ELF-1 (cell line): Measurements from ENCODE around the gene TAS2R14.

ENCODE experiments used
- DNase-seq: peaks from one replicate; pipeline ENCODE4 v3.0.0-alpha.2; 2016; ENCODE audit warnings: low read depth, low spot score

The TAS2R14 gene, protein sequence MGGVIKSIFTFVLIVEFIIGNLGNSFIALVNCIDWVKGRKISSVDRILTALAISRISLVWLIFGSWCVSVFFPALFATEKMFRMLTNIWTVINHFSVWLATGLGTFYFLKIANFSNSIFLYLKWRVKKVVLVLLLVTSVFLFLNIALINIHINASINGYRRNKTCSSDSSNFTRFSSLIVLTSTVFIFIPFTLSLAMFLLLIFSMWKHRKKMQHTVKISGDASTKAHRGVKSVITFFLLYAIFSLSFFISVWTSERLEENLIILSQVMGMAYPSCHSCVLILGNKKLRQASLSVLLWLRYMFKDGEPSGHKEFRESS

DNA sequence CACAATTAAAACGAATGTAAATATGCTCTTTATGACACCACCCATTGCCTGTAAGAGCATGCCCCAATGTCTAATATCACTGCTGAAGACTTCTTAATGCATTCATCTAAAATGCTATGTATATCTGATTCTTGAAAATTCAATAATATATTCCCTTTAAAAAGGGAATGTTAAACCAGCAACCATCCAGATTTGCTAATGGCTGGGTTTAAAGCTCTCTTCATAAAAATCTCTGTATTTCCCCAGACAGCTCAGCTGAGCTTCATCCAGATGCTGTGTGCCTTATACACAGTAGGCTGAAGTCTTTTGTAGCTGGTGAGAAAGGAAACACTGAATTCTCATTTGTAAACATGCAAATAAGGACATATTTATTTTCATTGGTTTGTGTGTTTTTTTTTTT lies at the start of gene TAS2R14:
Gene TAS2R14, minus strand, starts transcription at position 101 of the 400 bp plus-strand sequence. Its CDS starts 56 bp downstream, at position 45.
- no peak for DNase-seq

DNA sequence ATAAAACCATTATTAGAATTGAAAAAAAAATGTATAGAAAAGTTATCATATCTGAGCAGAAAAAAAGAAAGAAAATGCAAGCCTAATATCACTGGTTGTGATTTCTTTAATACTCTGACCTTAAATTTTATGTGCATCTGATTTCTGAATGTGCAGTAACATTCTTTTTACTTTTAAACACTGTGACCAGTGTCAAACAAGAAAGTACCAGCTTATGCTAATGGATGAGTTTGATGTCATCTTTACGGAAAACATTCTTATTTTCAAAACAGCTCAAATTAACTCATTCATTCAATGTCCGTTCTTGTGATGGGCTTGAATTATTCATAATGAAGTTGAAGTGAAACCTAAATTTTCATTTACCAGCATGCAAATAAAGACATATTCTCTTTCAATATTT lies 47.7 kb upstream of the TAS2R14 start, which contains the start of gene TAS2R50:
Gene TAS2R50, minus strand, starts transcription at position 101 of the 400 bp plus-strand sequence. Its CDS starts 52 bp downstream, at position 49.
- DNase-seq, result no peak

DNA sequence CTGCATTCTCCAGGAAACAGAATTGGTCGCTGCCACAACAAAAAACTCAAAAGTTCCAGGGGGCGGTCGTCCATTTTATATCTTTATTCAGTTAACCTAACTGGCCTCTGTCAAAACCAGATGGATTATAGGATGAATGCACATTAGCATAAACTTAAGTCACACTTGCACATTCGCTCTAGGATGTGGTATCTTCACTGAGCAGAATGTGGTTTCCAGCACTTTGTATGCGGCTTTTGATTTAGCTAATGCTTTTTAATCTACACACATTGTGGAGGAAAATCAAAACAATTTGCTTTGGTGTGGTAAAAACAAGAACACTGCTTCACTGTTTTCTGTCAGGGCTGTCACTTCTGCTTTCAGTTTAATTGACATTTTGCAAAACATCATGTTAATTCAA lies 43.2 kb upstream of the TAS2R14 start:
- no peak for DNase-seq

DNA sequence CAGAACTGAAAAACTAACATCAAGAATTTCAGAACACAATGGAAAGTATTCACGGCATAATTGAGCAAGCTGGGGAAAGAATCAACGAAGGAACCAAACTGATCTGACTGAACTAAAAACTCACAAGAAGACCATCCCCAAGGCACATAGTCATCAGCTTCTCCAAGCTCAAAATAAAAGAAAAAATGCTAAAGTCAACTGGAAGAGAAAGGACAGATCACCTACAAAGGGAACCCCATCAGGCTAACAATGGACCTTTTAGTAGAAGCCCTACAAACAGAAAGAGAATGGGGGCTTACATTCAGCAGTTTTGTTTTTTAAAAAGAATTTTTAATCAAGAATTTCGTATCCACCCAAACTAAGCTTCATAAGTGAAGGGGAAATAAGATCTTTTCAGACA lies 35.9 kb upstream of the TAS2R14 start:
- DNase-seq, result no peak

DNA sequence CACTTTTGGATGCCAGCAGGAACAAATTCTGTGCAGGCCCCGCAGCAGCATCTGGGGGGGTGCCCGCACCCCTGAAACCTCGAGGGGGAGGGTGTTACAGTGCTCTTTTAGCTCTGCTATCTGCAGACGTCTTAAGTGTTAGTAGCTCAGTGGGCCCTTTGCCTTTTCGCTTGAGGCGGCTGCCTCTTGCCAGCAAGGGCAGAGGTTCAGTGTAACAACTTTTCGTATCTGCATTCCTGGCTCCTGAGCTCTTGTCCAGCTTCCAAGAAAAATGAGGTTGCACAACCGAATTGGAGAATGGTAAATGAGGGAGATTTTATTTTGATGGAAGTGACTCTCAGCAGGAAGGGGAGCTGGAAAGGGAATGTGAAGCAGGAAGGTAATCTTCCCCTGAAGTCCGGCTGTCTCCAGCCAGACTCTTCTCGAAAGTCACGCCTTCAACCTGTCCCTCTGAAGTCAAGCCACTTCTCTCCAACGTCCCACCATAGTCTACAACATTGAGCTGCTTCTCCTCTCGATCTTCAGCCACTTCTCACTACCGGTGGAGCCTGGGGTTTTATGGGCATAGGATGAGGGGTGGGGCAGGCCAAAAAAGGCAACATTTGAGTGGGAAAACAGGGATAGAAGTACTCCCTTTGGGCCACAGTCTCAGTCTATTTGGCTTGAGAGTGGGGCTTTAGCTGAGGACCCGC lies 29.8 kb upstream of the TAS2R14 start:
- DNase-seq, result no peak

DNA sequence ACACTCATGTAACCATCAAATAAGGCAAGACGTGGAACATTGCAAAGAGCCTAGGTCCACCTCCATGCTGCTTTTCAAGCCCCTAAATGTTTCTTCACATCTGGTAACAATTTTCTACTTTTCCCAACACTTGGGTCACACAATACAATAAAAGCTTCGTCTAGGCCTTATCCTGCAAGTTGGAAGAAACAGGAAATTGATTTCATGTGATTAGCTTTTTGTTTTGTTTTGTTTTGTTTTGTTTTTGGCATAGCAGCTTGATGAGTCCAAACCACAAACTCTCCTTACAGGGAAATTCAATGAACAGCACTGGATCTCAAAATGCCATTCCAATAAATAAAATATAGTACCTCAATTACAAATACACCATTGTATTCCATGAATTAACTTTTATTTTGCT lies 28.3 kb upstream of the TAS2R14 start:
- DNase-seq, result no peak

DNA sequence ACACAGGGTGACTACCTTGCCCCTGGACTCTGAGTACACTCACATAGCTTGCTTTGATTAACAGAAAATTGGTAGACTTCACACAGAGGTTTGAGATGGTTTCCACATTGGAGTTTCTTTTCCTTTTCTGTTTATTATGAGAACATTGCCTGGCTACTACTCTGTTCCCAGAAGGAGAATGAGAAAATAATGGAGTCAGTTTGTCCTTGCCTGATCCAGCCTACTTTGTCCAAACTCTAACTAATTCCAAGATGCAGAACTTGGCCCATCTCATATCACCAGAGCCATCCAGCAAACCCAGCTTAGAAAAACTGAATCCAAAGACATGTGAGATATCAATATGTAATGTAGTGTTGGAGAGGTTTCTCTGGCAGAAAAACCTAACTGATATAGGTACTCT lies 27.3 kb upstream of the TAS2R14 start:
- DNase-seq, result no peak

DNA sequence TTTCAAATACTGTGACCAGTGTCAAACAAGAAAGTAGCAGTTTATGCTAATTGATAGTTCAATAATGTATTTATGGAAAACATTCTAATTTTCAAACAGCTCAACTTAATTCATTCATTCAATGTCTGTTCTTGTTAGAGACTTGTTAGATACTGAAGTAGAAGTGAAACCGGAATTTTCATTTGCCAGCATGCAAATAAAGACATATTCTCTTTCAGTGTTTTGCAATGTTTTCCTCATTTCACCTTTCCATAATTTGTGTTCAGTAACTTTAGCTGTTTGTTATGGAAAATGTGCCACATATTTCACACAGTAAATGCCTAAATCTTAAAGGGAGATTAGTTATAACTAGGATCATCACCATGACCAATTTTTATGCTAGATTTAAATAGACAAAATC lies 26.4 kb upstream of the TAS2R14 start:
- no peak for DNase-seq

DNA sequence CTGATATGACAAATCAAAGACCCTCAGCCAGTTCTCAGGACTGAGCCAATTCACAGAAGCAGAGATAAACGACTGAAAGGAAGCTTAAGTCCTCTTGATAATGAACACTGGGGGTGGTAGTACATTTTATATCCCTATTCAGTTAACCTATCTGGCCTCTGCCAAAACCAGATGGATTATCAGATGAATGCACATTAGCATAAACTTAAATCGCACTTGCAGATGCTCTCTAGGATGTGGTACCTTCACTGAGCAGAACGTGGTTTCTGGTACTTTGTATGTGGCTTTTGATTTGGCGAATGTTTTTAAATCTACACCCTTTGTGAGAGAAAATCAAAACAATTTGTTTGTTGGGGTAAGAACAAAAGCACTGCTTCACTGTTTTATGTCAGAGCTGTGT lies 21.1 kb upstream of the TAS2R14 start:
- no peak for DNase-seq

DNA sequence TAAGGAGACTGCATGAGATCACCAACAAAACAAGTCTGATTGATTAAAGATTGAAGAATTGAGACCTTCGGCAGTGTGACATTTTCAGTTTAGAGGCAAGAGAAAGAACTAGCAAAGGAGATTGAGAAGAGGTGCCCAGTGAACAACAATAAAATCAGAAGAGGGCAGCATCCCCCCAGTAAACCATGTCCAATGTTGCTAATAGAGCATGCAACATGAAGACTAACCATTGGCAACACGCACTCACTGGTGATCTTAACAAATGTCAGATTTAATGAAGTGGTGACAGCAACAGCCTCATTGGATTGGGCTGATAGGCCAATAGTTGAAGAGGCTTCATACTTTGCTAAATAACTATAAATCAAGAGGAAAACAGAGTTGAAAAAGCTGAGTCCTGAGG lies 20.7 kb upstream of the TAS2R14 start:
- no peak for DNase-seq

DNA sequence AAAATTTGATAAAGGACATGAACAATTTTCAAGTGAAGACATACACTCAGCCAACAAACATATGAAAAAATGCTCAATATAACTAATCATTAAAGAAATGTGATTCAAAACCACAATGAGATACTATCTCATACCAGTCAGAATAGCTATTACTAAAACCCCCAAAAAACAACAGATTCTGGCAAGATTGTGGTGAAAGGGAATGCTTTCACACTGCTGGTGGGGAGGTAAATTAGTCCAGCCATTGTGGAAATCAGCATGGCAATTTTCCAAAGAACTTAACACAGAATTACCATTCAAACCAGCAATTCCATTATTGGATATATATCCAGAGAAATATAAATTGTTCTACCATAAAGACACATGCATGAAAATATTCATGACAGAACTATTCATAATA lies 18.7 kb upstream of the TAS2R14 start:
- DNase-seq, result no peak

DNA sequence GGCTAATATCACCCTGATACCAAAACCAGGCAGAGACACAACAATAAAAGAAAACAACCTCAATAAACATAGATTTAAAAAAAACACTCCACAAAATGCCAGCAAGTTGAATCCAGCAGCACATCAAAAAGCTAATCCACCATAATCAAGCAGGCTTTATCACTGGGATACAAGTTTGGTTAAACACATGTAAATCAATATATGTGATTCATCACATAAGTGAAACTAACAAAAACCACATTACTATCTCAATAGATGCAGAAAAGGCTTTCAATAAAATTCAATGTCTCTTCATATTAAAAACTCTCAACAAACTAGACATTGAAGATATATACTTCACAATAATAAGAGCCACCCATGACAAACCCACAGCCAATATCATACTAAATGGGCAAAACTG lies 17.0 kb upstream of the TAS2R14 start:
- DNase-seq, result no peak

DNA sequence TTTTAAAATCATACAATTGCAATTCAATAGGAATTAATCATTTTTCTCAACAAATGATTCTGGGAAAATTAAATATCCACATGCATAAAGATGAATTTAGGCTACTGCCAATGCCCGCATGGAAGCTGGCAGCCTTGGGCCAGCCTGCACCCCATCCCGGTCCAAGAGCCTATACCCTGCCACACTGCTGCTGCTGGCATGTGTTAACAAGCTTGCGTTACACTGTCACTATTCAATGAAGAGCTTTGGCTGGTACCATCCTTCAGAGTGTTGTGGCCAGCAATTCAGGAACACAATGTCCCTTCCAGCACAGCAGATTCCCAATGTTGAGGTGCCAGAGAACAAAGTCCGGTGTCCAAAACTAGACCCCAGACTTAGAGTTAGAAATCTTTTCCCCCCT lies 13.6 kb upstream of the TAS2R14 start:
- no peak for DNase-seq

DNA sequence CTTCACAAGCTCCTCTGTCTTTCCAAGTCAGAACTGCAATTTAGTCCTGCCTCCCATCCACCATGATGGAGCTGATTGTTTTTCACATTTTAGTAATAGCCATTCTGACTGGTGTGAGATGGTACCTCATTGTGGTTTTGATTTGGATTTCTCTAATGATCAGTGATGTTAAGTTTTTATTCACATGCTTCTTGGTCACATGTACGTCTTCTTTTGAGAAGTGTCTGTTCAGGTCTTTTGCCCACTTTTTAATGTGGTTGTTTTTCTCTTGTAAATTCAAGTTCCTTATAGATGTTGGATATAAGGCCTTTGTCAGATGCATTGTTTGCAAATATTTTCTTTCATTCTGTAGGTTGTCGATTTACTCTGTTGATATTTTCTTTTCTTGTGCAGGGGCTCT lies 4.1 kb upstream of the TAS2R14 start:
- no peak for DNase-seq

DNA sequence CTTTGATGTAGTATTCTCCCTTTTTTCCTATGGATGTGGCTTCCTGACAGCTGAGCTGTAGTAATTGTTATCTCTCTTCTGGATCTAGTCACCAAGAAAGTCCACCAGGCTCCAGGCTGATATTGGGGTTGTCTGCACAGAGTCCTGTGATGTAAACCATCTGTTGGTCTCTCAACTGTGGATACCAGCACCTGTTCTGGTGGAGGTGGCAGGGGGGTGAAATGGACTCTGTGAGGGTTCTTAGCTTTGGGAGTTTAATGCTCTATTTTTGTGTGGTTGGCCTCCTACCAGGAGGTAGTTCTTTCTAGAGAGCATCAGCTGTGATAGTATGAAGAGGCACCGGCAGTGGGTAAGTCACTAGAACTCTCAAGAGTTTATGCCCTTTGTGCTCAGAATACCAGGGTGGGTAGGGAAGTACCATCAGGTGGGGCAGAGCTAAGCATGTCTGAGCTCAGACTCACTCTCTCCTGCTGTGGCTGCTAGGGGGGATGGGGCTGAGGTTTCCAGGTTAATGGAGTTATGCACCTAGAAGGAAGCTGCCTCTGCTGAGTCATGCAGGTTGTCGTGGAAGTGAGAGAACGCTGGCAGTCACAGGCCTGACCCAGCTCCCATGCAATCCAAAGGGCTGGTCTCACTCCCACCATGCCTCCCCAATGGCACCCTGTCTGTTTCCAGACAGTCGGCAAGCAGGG lies 3.0 kb upstream of the TAS2R14 start:
- DNase-seq, result peak; percentile 64

DNA sequence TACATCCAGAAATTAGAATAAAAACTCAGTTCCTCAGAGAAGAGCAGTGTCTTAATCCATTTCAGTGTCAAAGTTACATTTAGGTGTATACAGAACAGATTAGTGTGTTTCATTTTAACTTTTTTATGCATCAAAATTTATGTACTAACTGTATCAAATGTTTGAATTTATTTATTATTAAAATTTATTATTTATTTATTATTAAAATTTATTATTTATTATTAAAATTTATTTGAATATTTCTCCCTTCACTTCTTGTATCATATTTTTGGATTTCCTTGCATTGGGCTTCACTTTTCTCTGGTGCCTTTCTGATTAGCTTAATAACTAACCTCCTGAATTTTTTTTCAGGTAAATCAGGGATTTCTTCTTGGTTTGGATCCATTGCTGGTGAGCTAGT lies 2.3 kb upstream of the TAS2R14 start:
- DNase-seq, result no peak

DNA sequence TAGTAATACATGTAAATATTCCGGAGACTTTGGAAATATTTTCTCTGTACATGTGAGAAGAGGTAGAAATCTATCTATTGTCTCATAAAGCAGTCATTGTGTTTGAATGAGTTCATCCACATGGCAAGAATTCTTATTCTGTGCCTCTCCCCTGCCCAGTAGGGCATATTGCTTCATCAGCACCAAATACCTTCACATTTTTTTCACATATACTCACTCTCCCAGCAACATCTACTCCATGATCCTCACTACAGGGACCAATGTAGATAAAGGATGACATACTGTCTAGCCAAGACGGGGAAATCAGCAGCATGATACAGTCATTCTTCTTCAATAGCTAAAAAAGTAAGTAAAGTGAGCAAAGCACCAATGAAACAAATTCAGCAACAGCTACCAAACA lies 1.3 kb upstream of the TAS2R14 start:
- DNase-seq, result no peak

DNA sequence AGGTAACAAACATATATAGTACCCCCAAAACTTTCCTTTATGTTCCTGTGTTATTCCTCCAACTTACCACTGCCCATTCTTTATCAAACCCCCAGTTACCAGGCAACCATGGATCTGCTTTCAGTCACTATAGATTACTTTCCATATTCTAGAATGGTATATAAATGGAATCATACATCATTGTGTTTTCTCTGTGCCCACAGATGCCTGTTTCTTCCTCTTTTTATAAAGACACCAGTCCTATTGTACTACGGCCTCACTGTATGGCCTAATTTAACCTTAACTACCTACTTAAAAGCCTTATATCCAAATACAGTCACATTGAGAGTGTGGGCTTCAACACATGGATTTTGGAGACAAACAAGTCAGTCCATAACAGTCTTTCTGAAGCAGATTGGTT lies 2.6 kb downstream of the TAS2R14 start:
- DNase-seq, result no peak

DNA sequence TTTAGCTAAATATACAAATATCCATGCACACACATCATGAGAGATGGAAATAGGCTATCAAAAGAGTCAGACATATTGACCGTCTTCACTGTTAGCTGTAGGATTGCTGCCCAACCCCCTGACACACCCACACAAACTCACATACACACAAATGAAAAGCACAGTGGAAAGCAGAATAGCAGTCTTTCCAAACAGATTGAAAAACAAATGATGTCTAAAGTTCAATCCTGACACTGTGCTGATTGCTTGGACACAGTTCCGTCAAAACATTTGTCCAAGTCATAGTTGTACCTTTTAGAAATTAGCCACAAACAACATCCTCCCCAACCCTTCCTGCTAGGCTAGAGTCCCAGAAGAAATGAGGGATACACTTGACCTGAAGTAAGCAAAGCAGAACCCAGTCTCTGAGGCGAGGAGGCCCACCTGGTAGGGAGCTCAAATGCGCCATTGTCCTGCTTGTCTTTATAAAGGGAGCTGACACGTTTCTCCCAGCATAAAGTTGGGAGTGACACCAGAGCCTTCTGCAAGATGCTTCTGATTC lies 10.2 kb downstream of the TAS2R14 start, which contains the start of gene PRH2:
Gene PRH2, plus strand, starts transcription at position 491 of the 541 bp plus-strand sequence. Its CDS starts 38 bp downstream, at position 529.
- DNase-seq, result no peak

DNA sequence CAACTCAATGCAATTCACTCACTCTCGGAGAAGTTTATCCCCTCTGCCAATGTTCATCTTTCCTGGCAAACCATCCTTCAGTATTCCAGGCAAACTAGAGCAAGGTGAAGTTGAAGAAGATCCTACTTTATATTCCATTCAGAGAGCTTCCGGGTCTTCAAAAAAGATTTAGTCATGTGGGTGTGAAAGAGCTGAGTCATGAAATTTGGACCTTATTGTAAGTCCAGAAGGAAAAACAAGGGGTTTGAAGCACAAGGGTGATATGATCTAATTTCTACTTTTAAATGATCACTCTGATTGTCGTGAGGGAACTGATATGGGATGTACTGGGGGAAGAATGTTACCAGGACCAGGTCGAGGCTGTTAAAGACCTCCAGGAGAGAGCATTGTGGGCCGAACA lies 12.8 kb downstream of the TAS2R14 start:
- no peak for DNase-seq

DNA sequence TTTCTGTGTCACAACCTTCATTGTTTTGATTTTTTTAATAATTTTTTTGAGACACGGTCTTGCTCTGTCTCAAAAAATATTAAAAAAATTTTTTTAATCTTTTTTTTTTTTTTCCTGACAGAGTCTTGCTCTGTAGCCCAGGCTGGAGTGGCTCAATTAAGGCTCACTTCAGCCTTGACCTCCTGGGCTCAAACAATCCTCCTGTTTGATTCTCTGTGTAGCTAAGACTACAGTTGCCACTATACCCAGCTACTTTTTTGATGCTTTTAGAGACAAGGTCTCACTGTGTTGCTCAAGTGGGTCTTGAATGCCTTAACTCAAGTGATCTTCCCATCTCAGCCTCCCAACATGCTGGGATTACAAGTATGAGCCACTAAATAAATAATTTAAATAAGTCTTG lies 19.3 kb downstream of the TAS2R14 start:
- no peak for DNase-seq

DNA sequence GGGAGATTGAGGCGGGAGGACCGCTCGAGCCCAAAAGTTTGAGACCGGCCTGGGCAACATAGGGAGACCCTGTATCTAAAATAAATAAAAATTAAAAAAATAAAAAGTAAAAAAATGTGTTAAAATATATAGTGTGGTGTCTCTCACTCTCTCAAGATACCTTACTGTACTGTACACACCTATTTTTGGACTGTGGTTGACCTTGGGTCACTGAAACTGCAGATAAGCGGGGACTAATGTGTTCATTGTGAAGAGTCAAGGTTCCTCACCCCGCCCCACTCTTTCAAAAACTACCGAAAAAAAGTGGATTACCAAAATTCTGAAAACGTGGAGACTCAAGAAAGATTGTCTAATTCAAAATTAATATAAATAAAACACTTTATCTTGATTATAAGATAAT lies 28.7 kb downstream of the TAS2R14 start:
- DNase-seq, result no peak
